Activated CD8-positive, alpha-beta memory T cell treated with anti-CD3 and anti-CD28 coated beads, Interleukin-2, amount 50 U/mL, for 48 hours (primary cell): Measurements from ENCODE around the gene NRXN3.

ENCODE experiments used
- DNase-seq: peaks from one replicate; pipeline ENCODE4 v3.0.0-alpha.2; 2020

NRXN3 gene

DNA sequence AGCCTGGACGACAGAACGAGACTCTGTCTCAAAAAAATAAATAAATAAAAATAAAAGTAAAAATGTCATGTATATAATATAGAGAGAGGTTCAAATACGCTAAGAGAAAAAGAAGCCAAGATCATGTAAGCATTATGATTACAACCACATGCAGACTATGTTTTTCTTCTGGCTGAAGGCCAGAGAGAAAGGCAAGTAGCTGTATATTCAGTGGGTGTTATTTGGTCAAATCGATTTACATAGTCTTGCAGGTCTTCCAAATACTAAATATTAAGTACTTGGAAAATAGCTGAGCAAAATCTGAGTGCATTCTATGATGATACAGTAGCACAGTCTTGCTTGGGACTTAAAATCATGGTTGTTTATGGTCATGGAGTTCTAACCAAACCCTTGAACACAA, 1283.1 kb downstream of the NRXN3 start:
- no peak for DNase-seq

DNA sequence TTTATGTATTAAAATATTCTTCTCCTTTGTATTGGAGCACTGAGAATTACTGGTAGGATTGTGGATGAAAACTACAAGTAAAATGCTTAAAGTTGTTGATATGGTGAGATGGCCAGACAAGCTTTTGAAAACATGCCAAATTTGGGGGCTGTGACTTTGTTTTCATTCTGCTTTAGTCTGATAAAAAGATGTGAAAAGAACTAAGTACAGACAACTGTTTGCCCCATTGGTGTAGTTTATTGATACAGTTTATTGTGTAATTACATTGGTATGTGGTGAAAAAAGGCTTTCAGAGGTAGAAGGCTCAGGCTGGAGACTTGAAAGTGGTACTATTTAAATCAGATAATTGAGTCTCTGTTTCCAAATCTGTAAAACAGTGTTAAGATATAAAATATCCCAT, 1294.3 kb downstream of the NRXN3 start:
- DNase-seq, result no peak

DNA sequence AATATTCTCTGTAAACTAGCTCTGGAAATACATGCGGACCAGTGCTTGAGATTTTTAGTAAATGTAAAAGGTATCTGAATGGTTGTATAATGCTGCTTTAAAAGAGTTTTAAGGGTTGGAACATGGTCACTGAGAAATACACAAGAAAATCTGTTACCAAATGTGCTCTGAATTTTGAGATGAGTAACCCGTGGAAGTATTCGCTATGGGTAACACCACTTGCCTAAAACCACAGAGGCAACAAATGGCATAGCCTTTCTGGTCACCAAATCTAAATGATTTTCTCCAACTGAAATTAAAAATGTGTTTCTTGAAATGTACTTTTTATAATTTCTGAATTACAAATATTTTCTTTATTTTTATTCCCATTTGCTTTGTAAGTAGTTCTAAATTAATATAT, 1295.5 kb downstream of the NRXN3 start:
- no peak for DNase-seq

DNA sequence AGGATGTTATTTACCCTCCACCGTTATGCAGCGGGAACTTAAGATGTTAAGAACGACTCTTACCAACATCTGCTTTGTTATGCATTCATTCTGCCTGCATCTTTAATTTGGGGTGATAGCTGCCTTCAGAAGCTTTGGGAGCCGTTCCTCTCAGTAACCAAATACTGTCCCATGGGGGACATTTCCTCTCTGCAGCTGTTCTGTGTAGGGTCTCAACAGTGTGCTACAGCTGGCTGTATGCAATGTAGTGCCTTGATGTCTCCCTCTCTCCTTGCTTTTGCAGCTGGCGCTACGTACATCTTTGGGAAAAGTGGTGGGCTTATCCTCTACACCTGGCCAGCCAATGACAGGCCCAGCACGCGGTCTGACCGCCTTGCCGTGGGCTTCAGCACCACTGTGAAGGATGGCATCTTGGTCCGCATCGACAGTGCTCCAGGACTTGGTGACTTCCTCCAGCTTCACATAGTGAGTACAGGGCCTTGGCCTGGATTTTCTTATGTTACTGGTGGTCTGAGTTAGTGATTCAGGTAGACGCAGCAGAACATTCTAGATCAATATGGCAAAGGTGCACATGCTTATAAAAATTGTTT, 1296.9 kb downstream of the NRXN3 start:
- no peak for DNase-seq

DNA sequence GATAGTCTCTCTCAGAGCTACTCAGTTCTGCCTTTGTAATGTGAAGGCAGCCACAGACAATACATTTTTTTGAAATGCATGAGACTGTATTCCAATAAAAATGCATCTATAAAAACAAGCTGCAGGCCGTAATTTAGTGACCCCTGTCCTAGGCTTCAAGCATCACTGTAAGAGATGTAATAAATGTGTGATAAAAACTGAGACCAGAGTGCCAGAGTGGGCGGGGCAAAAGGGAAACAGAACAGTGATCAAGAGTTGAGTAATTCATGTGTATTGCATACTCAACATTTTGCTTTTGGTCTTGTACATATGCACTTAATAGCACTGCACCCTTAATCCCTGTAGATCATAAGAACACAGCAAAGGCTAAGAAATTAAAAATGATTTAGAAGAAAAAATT, 1297.7 kb downstream of the NRXN3 start:
- DNase-seq, result no peak

DNA sequence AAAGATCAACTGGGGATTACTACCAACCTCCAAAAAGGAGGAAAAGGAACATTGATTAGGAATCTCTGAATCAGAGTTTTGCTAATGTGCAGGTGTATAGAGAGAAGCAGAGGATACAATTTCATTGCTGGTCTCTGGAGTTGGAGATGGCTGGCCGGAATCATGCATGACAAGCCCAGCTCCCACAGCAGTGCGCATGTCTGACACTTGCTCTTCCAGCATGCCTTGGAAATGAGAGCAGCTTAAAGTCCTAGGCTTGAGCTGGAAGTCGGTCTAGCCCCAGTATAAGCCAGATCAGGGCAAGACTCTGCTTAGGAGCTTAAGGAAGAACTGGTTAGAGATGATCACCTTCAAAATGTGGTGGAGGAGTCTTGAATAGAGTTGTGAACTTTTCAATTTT, 1298.3 kb downstream of the NRXN3 start:
- DNase-seq, result no peak

DNA sequence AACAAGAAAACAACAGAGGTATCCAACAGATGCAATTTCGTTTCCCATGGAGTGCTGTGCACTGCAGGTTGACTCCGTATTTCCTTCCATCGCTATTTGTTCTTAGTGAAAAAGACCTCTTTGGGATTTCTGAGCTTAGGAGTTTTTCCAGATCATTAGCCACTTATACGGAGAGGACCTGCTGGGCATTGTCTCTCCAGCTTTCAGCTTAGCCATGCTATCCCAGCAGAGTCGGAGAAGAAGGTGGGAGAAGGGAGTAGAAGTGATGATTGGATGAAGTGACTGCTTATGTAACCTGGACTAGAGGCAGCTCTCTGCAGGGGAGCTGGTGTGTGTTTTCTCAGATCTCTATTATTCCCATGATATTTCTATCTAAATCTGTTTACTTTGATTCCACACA, 1303.5 kb downstream of the NRXN3 start:
- DNase-seq, result no peak

DNA sequence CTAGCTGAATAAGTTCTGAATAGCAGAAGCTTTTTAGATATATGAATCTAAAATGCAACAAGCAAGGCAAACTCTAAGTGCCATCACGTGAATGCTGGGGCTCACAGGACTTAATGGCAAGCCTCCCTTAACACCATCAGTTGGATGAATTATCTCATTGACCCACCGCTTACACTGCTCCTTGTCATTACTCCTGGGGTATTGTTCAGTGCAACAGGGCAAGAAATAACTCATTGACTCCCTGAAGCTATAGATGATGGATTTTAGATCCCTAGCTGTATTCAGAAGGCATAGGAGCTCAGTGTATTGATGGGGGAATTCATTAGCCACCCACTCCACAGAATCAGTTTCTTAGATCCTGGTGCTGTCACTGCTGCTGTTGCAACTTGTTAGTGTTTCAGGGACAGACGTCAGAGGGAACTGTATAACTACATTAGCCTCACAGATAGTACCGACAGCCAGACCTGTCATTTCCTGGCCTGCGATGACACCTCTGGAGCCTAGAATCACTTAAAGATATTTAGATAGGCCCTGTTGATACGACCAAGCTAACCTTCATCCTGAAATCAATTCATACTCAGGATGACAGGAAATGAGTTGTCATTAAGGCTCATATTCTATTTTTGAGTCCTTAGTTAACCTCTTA, 1305.8 kb downstream of the NRXN3 start:
- no peak for DNase-seq

DNA sequence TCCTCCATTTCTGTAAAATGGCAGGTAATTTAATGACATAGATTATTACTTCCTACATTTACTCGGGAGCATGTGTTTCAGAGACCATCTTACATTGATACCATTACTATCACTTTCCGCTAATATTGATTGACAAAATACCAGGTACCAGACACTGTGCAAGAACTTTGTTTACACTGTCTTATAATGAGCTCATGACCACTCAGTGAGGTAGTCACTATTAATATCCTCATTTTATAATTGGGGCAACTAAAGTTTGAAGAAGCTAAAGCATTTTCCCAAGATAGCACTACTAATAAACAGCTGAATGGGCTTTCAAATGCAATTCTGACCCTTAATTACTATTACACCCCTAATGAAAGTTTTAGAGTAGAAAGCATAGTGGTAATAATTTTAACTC, 1306.4 kb downstream of the NRXN3 start:
- no peak for DNase-seq

DNA sequence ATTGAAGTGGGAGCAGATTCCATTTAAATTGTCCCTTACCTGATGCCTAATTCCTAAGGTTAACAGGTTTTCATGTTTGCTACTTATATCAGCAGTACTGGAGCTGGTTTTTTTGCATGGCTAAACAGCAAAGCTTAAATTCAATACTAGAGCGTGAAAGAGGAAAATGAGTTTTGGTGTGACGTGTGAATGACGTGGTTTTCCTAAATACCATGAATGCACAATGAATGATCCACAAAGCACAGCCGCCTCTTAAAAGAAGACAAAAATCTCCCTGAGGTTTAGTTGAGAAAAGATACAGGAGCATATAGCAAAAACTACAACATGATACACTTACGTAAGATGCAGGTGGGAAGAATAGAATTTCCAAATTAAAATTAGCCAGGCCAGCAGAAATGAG, 1310.0 kb downstream of the NRXN3 start:
- no peak for DNase-seq

DNA sequence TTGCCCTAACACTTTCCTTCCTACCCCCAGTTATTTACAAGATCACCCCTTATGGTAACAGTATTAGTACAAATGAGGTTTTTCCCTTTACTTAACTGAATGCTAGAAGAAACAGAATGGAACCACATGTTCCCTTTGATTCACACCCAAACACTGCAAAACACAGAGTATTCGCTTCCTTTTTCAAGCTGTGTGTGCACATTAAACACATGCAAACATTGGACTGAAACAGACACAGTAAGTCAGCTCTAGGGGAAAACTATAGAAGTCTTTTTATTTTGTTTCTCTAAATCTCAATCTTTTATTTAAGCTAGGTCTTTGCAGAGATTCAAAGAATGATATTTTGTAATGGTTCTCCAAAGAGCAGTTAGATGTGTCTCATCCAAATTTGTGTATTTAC, 1312.7 kb downstream of the NRXN3 start:
- no peak for DNase-seq

DNA sequence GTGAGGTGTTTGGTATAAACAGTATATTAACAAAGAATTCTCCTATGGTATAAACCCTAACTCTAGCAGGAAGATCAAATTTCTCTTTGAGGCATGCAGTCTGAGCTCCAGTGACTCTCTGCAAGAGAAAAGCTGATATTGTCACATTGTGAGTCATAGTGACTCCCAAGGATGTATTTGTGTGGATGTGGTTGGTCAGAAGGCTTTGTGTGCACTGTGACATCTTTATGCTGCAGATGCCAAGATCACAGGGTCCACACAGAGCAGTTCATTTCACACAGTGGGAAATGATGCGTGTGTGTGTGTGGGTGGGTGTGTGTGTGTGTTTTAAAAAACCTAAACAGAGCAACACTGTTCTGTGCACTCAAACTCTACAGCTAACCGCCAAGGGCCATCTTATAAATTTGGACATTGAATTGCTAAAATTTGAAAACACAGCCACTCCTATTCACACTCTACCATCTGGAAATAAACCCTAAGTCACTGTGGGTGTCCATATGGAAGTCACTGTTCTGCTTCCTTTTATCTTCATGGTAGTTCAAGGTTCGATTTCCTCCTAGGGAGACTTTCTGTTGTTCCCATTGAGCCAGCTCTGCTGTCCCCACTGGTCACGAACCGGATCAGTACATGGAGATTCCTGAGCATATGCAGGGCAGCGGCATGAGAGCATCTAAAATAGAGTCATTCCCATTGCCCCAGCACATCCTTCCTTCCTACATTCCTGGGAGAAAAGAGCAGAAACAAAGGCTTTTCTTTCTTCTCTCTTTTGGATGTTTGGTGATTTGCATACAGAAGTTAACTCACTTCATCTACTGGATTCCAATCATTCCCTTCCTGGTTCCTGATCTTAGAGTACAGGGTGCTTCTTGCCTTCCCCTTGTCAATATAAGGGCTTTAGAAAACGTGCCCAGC, 1313.6 kb downstream of the NRXN3 start:
- no peak for DNase-seq

DNA sequence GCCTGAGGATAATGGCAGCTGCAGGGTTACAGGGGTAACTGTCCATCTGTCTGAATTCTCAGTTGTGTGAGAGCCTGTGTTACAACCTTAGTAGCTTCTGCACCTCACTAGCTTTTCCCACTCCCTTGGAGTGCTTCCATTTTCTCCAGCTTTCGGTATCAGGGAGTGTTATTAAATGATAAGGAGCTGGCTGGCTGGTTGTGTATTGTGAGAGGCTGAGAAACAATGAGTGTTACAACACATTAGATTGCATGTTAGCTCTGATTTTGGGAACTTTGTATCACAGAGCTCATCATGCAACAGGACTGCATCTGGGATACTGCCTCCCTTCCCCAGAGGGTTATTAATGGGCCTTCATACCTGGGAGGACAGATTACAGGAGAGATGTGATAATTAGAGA, 1317.5 kb downstream of the NRXN3 start:
- DNase-seq, result no peak

DNA sequence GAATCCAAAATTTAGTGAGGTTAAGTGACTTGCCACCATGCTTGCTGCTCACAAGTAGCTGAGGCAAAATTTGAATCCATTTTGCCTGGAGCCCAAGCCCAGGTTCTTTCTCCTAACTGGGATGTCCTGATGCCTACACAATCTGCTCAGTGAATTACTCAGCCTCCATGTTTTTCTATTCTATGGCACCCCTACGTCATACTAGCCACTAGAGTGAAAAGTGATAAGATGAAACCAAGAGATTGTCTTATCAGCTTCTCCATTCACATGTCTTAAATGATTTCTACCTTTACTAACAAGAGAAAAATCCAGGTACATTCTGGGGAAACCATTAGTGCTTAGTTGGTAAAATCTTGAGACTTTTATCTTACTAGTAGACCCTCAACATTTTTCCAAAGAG, 1321.0 kb downstream of the NRXN3 start:
- DNase-seq, result no peak

DNA sequence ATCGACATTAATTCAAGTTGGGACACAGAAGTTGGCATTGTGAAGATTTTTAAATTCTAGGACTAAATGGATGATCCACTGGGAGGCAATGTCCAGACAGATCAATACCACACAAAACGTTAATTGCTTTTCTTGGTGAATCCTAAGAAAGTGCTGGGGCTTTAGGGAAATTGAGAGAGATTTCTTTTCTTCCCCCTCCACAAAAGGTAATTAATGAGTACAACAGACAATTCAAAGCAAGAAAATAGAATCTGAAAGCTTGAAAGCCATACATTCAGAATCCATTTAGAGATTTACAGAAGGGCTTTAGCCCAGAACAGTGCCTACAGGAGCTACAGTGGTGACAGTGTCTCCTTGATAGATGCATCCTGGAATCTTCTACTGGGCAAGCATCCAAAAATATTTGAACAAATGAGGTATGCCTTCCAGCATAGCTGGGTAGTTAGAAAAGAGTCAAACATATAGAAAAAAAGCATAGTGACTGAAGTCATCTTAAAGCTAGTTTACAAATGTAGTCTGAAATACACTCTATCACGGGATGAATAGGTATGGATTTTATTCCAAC, 1323.0 kb downstream of the NRXN3 start:
- DNase-seq, result no peak

DNA sequence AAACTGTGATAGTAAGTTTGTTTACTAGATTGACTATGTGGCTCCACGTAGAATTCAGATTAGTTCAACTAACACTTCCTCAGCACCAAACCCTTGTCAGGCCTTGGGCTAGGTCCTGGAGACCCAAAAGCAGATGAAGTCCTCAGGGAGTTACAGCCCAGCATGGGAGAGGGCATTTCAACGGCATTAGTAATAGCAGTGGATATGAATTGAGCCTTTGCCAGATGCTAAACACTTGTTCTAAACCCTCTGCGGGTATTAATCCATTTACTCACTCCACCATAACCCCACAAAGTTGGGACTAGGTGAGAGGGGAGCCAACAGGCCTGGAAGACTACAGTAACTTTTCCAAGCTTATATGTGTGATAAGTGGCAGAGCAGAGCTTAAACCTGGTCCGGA, 1326.5 kb downstream of the NRXN3 start:
- no peak for DNase-seq

DNA sequence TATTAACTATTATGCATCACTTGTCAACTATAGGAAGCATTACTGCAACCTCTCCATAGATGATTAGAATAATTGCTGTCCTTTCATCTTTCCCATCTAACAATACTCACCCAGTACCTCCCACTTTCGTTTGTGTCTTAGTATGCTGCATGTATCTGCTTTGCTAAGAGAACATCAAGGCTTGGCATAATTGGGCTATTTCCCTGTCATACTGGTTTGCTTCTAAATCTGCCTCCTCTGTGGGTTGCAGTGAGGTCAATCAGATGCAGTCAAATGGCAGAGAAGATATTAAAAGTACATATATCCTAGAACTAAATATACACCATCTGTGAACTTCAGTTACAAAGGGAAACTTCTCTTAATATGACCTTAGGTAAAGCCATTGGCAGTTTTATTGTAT, 1330.3 kb downstream of the NRXN3 start:
- DNase-seq, result no peak

DNA sequence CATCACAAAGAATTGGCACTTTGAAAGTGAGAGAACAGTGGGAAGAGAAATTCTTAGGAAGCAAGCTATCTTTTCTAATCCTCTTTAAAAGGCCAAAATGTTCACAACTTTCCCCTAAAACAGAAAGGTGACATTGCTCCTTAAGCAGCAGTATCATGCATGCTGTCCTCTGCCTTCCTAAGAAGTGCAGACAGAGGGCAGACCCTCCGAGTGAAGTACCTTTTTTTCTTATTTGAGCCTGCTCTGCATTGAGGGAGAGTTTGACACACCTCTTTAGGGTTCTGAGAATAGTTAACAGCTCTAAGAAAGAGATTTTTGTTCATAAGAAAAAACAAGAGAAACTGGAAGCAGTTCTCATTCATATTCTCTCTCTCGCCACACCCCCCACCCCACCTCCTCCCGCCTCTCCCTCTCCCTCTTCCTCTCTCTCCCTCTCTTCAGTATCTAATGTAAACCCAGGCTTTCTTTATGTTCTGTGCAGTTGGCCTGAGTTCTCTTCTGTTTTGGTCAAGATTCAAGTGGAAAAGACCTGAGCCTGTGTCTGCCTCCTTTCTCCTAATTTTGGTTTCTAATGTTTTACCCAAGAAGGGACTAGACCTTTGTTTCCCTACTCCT, 1332.1 kb downstream of the NRXN3 start:
- DNase-seq, result no peak

DNA sequence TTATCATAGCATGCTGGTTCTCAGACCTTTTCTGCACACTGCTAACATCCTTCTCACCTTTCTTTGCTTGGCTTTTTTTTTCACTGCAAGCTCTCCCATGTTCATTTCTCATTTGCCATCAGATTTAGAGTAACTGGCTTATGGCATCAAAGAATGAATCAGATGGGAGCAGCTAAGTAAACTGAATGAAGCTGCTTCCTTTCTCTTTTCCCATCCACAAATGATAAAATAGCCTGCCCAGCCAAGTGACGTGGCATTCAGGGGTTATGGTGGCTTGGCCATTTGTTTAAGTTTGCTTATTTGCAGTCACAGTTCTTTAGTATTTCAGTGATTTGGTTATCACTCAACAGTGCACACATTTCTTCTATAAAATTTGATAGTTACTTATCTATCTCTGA, 1332.6 kb downstream of the NRXN3 start:
- DNase-seq, result no peak

DNA sequence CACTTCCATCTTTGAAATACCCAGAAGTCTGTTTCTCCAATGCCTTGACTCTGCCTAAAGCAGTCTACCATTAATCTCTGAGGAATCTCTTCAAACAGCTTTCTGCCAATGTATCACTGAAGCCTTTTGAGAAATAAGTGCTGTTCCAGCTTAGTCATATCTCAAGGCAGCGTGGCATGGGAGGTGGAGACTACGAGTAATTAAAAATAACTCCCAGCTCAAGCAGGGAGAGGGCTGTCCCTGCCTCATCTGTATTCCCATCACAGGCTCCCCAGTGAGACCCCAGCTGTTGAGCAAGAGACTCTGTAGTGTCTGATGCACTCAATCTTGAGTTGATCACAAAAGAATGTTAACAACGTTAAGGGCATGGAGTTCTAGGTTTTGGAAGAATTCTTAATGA, 1340.5 kb downstream of the NRXN3 start:
- DNase-seq, result no peak

DNA sequence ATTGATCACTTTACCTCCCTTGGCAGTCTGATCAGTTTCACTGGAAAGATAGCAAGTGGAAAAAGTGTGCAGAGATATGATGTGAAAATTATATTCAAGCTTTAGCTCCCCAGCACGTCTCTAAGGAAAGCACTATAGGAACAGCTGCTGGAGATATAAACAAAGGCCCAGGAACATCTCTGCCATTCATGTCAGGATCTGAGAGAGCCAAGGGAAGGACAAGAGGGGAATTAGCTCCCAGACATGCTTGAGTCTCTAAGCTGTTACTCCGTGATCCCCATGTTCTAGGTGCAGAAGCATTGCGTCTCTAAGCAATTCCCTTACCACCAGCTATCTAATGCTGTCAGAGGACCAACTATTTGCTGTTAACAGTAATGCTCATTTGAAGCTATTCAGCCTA, 1341.0 kb downstream of the NRXN3 start:
- DNase-seq, result no peak

DNA sequence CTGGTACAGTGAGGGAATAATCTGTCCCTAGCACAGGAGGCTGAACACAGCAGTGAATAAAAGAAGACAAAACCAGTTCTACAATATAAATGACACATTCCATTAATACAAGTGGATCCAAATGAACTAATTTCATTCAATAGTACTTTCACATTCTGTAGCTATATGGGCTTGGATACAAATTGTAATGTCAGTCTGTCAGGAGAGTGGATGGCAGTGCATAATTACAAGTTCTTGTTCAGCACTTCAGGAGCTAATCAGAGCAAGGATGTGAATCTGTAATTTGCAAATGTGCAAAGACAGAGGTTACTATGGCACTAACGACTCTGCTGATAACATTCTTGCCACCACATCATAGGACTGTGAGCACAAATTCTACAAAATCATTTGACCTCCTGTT, 1343.3 kb downstream of the NRXN3 start:
- DNase-seq, result no peak

DNA sequence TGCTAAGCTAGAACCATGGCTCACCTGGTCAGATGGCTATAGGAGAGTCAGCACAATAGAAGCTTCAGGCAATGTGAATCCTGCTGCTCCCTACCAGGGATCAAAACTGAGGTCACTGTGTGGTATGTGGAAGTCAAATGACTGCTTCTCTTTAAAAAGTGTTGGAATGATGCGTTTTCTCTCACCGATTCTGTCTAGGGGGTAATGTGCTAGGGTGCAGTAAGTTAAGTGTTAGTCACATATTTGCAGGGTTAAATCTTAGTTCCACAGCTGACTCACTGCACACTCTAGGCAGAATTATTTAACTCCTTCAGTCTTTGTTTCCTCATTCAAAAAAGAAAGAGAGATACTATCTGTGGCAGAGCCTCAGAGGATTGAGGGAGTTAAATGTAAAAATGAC, 1344.5 kb downstream of the NRXN3 start:
- no peak for DNase-seq

DNA sequence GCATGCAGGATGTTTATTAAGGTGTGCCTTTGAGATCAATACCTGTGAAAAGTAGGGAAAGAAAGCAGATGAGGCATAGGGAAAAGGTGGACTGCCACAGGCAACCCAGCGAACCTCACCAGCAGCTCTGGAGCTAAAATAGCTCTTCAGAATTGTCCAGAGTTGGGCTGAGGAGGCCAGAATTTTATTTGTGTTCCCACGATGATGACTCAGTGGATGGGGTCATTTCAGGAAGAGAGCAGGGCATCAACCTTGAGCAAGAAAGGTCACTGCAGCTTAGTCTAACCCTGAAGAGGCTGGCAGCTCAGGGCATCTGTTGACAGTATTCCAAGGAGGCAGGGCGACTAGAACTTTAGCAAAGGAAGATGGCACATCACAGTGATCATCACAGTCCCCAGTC, 1345.0 kb downstream of the NRXN3 start:
- DNase-seq, result no peak
